ENCODE measurements around the gene CMC2. TPM values are rescaled to one million over a fixed set of nuclear protein-coding genes. Genes with fewer than 3 reads are reported as not detected.

The CMC2 gene
- total and polyA plus RNA-seq, 2 of the 13 experiments (the other 11 are each of a cell fraction or from before 2014, with no cell fraction given), result 116 to 129 TPM

DNA sequence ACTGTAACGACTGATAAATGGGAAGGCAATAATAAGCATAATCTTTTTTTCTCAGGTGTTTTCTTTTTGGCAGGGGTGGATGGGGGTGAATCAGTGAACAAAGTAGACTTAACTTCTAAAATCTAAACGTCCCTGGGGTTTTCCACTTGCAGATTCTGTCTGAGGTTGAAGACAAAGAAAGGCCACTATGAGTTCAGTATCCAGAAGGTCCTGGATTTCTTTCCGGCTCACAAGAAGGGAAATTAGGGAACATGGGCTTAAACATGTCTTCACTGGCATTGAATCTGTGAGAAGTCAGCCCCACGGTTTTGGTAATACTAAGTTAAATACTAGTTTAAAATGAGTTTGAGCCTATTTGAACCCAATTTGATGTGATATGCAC lies 67.8 kb downstream of the CMC2 start (continued):
- TF ChIP-seq, protein P1, sequence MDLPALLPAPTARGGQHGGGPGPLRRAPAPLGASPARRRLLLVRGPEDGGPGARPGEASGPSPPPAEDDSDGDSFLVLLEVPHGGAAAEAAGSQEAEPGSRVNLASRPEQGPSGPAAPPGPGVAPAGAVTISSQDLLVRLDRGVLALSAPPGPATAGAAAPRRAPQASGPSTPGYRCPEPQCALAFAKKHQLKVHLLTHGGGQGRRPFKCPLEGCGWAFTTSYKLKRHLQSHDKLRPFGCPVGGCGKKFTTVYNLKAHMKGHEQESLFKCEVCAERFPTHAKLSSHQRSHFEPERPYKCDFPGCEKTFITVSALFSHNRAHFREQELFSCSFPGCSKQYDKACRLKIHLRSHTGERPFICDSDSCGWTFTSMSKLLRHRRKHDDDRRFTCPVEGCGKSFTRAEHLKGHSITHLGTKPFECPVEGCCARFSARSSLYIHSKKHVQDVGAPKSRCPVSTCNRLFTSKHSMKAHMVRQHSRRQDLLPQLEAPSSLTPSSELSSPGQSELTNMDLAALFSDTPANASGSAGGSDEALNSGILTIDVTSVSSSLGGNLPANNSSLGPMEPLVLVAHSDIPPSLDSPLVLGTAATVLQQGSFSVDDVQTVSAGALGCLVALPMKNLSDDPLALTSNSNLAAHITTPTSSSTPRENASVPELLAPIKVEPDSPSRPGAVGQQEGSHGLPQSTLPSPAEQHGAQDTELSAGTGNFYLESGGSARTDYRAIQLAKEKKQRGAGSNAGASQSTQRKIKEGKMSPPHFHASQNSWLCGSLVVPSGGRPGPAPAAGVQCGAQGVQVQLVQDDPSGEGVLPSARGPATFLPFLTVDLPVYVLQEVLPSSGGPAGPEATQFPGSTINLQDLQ (CRISPR knock-in tag; IDR thresholded peaks at IDR 0.05), result no peak
- TF ChIP-seq CHD2 (IDR thresholded peaks at IDR 0.05; ENCODE audit: low read depth, low read length) (no peak), ZNF10 (CRISPR knock-in tag; IDR thresholded peaks at IDR 0.05; ENCODE audit: borderline replicate concordance, low read depth) (no peak), ZNF333 (CRISPR knock-in tag; IDR thresholded peaks at IDR 0.05; ENCODE audit: borderline replicate concordance) (no peak)

DNA sequence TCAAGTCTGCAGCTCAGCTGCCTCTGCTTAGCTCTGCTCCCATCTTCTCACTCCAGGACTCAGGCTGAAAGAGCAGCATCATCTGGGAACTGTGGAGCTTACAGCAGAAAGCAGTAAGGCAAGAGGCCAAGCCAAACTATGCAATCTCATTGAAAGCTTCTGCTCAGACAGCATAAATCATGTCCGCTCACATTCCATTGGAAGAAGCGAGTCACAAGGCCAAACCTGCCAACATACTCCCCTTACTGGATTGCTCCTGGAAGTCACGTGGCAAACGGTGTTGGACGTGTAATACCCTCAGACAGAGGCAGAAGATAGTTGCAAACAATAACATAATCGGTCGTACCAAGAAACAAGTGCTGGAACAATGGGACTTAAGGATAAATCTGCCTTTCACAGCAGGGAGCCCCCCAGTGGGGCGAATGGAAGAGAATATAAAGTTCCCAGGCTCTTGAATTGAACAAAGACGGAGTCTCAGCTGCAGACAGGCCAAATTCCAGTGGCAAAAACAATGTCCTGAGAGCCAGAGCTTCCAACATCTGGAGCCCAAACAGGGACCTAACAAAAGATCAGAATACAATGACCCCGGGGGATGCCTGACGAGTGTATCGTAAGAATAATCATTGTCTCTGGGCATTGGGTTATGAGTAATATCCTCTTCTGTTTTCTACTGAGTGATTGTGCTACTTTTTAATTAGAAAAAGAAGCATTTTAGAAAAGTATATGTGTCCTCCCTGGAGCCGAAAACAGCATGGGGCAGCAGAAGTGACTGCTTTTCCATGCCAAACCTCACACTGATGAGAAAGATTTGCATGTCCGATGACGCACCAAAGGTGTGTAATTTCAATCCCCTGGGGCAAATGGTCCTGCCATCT lies 68.4 kb downstream of the CMC2 start:
- in situ Hi-C loops (cut with HindIII; ENCODE audit: extremely low pct_ligation_motif_present, low pct_unique_long_range_greater_than_20kb) (no loop called here), intact Hi-C loops (cut with micrococcal nuclease; ENCODE audit: unreplicated experiment) (no loop called here)
- H3K79me2 ChIP-seq (ENCODE audit: insufficient read depth, low read length), result no peaks in the 10 kb centered on the region
- 49% methylated on average over 15 of the region's 15 CpGs for WGBS (ENCODE audit: low lambda C conversion rate)
- no peak overlapping the region for H3K4me3 ChIP-seq (replicated peaks in 1 of 3; ENCODE audit: insufficient read depth in 1 of 3, low read depth in 2 of 3, low read length in 3 of 3)
- ChIA-PET CTCF (ENCODE audit: low intra/inter-chr PET ratio, low total read pairs) (no interaction called here), POLR2A (no interaction called here)
- FAIRE-seq (no peak), DNase-seq (ENCODE audit: low spot score) (no peak), ATAC-seq (peak; percentile 61)
- no peak overlapping the region for H2AFZ ChIP-seq (ENCODE audit: low read length)
- H3K36me3 ChIP-seq (replicated peaks in 1 of 2; ENCODE audit: control insufficient read depth in 1 of 2, insufficient read depth in 2 of 2, low read length in 2 of 2), result no peaks in the 10 kb centered on the region
- no peak overlapping the region for H3K9ac ChIP-seq (ENCODE audit: insufficient read depth, low read depth, low read length)
- no peak overlapping the region for H3K4me2 ChIP-seq (ENCODE audit: low read depth, low read length)
- H3K27ac ChIP-seq (ENCODE audit: extremely low read length, insufficient read depth, low read length), result no peak overlapping the region
- peaks cover 3 to 13% of the 10 kb centered on the region in 2 experiments; a peak in 2 of 5 replicates for H3K27me3 ChIP-seq (ENCODE audit: control insufficient read depth in 1 of 2, insufficient read depth in 2 of 2, low read length in 2 of 2)
- H4K20me1 ChIP-seq (ENCODE audit: insufficient read depth, low read length), result no peaks in the 10 kb centered on the region
- BruUV-seq (replicated peaks), result no TSS peak
- H3K9me3 ChIP-seq (ENCODE audit: low read length), result no peaks in the 10 kb centered on the region
- H3K4me1 ChIP-seq (ENCODE audit: insufficient read depth, low read length), result peaks cover 8% of the 10 kb centered on the region
- TF ChIP-seq, protein P2, sequence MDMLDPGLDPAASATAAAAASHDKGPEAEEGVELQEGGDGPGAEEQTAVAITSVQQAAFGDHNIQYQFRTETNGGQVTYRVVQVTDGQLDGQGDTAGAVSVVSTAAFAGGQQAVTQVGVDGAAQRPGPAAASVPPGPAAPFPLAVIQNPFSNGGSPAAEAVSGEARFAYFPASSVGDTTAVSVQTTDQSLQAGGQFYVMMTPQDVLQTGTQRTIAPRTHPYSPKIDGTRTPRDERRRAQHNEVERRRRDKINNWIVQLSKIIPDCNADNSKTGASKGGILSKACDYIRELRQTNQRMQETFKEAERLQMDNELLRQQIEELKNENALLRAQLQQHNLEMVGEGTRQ (IDR thresholded peaks at IDR 0.05; ENCODE audit: low read depth, low read length), result peak; percentile 87
- TF ChIP-seq, protein P2 (CRISPR knock-in tag; IDR thresholded peaks at IDR 0.05; ENCODE audit: borderline replicate concordance), result peak; percentile 57; the same call in 1 of the 2 replicates
- TF ChIP-seq ZNF713 (CRISPR knock-in tag; IDR thresholded peaks at IDR 0.05), result no peak
- TF ChIP-seq NFYB (CRISPR knock-in tag; IDR thresholded peaks at IDR 0.05), result peak; percentile 50; the same call in 1 of the 2 replicates
- TF ChIP-seq, protein P3, sequence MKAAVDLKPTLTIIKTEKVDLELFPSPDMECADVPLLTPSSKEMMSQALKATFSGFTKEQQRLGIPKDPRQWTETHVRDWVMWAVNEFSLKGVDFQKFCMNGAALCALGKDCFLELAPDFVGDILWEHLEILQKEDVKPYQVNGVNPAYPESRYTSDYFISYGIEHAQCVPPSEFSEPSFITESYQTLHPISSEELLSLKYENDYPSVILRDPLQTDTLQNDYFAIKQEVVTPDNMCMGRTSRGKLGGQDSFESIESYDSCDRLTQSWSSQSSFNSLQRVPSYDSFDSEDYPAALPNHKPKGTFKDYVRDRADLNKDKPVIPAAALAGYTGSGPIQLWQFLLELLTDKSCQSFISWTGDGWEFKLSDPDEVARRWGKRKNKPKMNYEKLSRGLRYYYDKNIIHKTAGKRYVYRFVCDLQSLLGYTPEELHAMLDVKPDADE (CRISPR knock-in tag; IDR thresholded peaks at IDR 0.05), result no peak
- TF ChIP-seq NFYC (CRISPR knock-in tag; IDR thresholded peaks at IDR 0.05), result peak; percentile 45
- TF ChIP-seq ZNF382 (CRISPR knock-in tag; IDR thresholded peaks at IDR 0.05; ENCODE audit: borderline replicate concordance), result no peak
- peak; percentile 53; the same call in 1 of the 2 replicates for TF ChIP-seq RAD51 (IDR thresholded peaks at IDR 0.05; ENCODE audit: borderline replicate concordance)
